Body of pancreas (tissue), 4 donors: Measurements from ENCODE around the gene NF1.

ENCODE experiments used
- POLR2A ChIP-seq, 3 donors: fragments of 450-650 bp; IDR thresholded peaks; one replicate each; pipeline ENCODE4 v1.6.1; 2016; ENCODE audit warnings: antibody characterized with exemption in 3 of 3, mild to moderate bottlenecking in 2 of 3
- TF ChIP-seq, protein P1 (sequence below), 7 experiments: fragments of 450-650 bp in 4 of 7; fragments of 200-600 bp in 3 of 7; sonication (generic) in 3 of 7; IDR thresholded peaks; one replicate each; pipeline ENCODE4 v1.5.1; 2016 to 2019; ENCODE audit warnings: antibody characterized with exemption in 7 of 7

DNA sequence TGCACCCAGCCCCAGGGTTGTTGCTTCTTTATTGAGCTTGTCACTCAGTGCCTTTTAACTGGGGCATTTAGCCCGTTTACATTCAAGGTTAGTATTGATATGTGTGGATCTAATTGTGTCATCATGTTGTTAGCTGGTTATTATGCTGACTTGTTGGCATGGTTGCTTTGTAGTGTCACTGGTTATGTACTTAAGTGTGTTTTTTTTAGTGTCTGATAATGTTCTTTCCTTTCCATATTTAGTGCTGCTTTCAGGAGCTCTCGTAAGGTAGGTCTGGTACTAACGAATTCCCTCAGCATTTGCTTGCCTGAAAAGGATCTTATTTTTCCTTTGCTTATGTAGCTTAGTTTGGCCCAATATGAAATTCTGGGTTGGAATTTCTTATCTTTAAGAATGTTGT is 33.5 kb downstream of the NF1 start:
- TF ChIP-seq, protein P1, sequence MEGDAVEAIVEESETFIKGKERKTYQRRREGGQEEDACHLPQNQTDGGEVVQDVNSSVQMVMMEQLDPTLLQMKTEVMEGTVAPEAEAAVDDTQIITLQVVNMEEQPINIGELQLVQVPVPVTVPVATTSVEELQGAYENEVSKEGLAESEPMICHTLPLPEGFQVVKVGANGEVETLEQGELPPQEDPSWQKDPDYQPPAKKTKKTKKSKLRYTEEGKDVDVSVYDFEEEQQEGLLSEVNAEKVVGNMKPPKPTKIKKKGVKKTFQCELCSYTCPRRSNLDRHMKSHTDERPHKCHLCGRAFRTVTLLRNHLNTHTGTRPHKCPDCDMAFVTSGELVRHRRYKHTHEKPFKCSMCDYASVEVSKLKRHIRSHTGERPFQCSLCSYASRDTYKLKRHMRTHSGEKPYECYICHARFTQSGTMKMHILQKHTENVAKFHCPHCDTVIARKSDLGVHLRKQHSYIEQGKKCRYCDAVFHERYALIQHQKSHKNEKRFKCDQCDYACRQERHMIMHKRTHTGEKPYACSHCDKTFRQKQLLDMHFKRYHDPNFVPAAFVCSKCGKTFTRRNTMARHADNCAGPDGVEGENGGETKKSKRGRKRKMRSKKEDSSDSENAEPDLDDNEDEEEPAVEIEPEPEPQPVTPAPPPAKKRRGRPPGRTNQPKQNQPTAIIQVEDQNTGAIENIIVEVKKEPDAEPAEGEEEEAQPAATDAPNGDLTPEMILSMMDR (IDR thresholded peaks at IDR 0.05), result no peak
- no peak for TF ChIP-seq POLR2A (IDR thresholded peaks at IDR 0.05)
